ENCODE results near the gene TPM2.

TPM2 gene

GRCh38 chr9:35700031-35700430, 10.3 kb upstream of the TPM2 start:
- in situ Hi-C loops (cut with MboI; ENCODE audit: low sequenced_read_pairs), result loop anchor here (25.0 kb wide), 1 partner anchor 638 kb away; the partner anchor contains the start of gene VCP

- in situ Hi-C loops (cut with MboI; ENCODE audit: low sequenced_read_pairs), result no loop called here
Measured at GRCh38 chr9:35698231-35698630, 8.5 kb upstream of the TPM2 start.

GRCh38 chr9:35697486-35697885, 7.8 kb upstream of the TPM2 start:
- in situ Hi-C loops (cut with MboI; ENCODE audit: low sequenced_read_pairs), result no loop called here

- in situ Hi-C loops (cut with MboI; ENCODE audit: low sequenced_read_pairs), result no loop called here
Measured at GRCh38 chr9:35696520-35697215, 6.9 kb upstream of the TPM2 start.

- in situ Hi-C loops (cut with MboI; ENCODE audit: low sequenced_read_pairs), result no loop called here
Measured at GRCh38 chr9:35695943-35696401, 6.2 kb upstream of the TPM2 start.

- in situ Hi-C loops (cut with MboI; ENCODE audit: low sequenced_read_pairs), result no loop called here
Measured at GRCh38 chr9:35691757-35692301, 2.1 kb upstream of the TPM2 start.

- in situ Hi-C loops (cut with MboI; ENCODE audit: low sequenced_read_pairs), result no loop called here
Measured at GRCh38 chr9:35691334-35691650, 1.6 kb upstream of the TPM2 start.

- in situ Hi-C loops (cut with MboI; ENCODE audit: low sequenced_read_pairs), result no loop called here
Measured at GRCh38 chr9:35690614-35691333, 1.0 kb upstream of the TPM2 start.

- in situ Hi-C loops (cut with MboI; ENCODE audit: low sequenced_read_pairs), result no loop called here
Measured at GRCh38 chr9:35690294-35690613, 529 bp upstream of the TPM2 start.

- in situ Hi-C loops (cut with MboI; ENCODE audit: low sequenced_read_pairs), result no loop called here
Measured at GRCh38 chr9:35688558-35689541, 875 bp downstream of the TPM2 start.

- in situ Hi-C loops (cut with MboI; ENCODE audit: low sequenced_read_pairs), result no loop called here
Measured at GRCh38 chr9:35687972-35688557, 1.7 kb downstream of the TPM2 start.

GRCh38 chr9:35687306-35687705, 2.4 kb downstream of the TPM2 start:
- in situ Hi-C loops (cut with MboI; ENCODE audit: low sequenced_read_pairs), result no loop called here

- in situ Hi-C loops (cut with MboI; ENCODE audit: low sequenced_read_pairs), result no loop called here
Measured at GRCh38 chr9:35686222-35687203, 3.2 kb downstream of the TPM2 start.

- in situ Hi-C loops (cut with MboI; ENCODE audit: low sequenced_read_pairs), result no loop called here
Measured at GRCh38 chr9:35685506-35685905, 4.2 kb downstream of the TPM2 start.

- in situ Hi-C loops (cut with MboI; ENCODE audit: low sequenced_read_pairs), result no loop called here
Measured at GRCh38 chr9:35684921-35685320, 4.8 kb downstream of the TPM2 start.

GRCh38 chr9:35683323-35683722, 6.4 kb downstream of the TPM2 start:
- in situ Hi-C loops (cut with MboI; ENCODE audit: low sequenced_read_pairs), result no loop called here

- in situ Hi-C loops (cut with MboI; ENCODE audit: low sequenced_read_pairs), result no loop called here
Measured at GRCh38 chr9:35682520-35683315, 7.0 kb downstream of the TPM2 start.

GRCh38 chr9:35682051-35682450, 7.7 kb downstream of the TPM2 start:
- in situ Hi-C loops (cut with MboI; ENCODE audit: low sequenced_read_pairs), result no loop called here

Measured in HL-60/S4 treated with phorbol 12-myristate 13-acetate at 8.2 ng/mL for 4 days and 3 days (cell line).